Activated naive CD4-positive, alpha-beta T cell treated with anti-CD3 and anti-CD28 coated beads, Interleukin-2, amount 10 ng/mL, durations not matched to agents 7 days and 5 days (primary cell): ENCODE results near the gene RAB3C.

Experiments
- CTCF ChIA-PET: fragments of 350-600 bp; sonication (Branson Sonifier 250); formaldehyde crosslinking; loops from one replicate; lab custom pipeline; 2021; ENCODE audit warnings: antibody characterized with exemption; lab: Charles Lee
- DNase-seq: peaks from one replicate; pipeline ENCODE4 v3.0.0-alpha.2; 2020
- H3K27ac Mint-ChIP-seq: one replicate; pipeline ENCODE4 v1.8.0; 2021; ENCODE audit warnings: mild to moderate bottlenecking, moderate library complexity, mixed read lengths
- H3K27me3 Mint-ChIP-seq: one replicate; pipeline ENCODE4 v1.8.0; 2021; ENCODE audit warnings: mild to moderate bottlenecking, mixed read lengths
- H3K36me3 Mint-ChIP-seq: one replicate; pipeline ENCODE4 v1.8.0; 2021; ENCODE audit warnings: mixed read lengths
- H3K4me1 Mint-ChIP-seq: one replicate; pipeline ENCODE4 v1.8.0; 2021; ENCODE audit warnings: mixed read lengths
- H3K4me3 Mint-ChIP-seq: one replicate; pipeline ENCODE4 v1.8.0; 2021; ENCODE audit warnings: mild to moderate bottlenecking, moderate library complexity, mixed read lengths
- H3K9me3 Mint-ChIP-seq: one replicate; pipeline ENCODE4 v1.8.0; 2021; ENCODE audit warnings: mixed read lengths

RAB3C gene

DNA sequence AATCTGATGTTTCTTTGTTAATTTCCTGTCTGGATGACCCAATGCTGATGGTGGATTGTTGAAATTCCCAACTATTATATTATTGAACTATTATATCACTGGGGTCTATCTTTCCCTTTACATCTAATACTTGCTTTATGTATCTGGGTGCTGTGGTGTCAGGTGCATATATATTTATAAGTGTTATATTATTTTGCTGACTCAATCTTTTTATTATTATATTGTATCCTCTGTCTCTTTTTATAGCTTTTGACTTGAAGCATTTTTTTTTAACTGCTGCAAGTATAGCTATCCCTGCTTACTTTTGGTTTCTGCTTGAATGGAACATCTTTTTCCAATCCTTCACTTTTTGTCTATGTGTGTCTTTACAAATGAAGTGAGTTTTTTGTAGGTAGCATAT, 255.9 kb downstream of the RAB3C start:
- CTCF ChIA-PET: interaction anchor here (1.9 kb wide), 1 partner anchor 12 kb away, joined by 5 read pairs; no protein-coding TSS in a partner anchor
- no peaks in the 10 kb centered on the region for H3K36me3 Mint-ChIP-seq
- no peaks in the 10 kb centered on the region for H3K9me3 Mint-ChIP-seq
- H3K27ac Mint-ChIP-seq: no peak overlapping the region
- no peaks in the 10 kb centered on the region for H3K4me1 Mint-ChIP-seq
- no peak for DNase-seq
- H3K4me3 Mint-ChIP-seq: no peak overlapping the region
- peaks cover 4% of the 10 kb centered on the region for H3K27me3 Mint-ChIP-seq

DNA sequence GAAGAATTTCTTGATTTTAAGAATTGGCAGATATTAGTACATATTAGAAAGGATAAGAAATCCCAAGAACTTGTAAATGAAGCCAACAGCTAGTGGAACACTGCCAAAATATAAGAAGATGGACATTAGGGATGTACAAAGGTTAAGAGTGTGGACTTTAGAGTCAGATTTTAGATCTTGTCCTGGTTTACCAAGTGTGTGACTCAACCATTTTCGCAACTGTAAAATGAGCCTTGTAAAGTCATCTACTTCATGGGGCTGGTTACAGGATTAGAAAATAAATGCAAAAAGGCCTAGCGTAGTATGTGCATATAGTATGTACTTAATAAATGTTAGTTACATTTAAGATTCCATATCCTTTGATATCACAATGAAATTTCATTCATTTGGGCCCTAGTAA, 260.0 kb downstream of the RAB3C start:
- Mint-ChIP-seq H3K27ac (no peak overlapping the region), H3K4me1 (no peaks in the 10 kb centered on the region), H3K4me3 (no peak overlapping the region), H3K27me3 (peaks cover 4% of the 10 kb centered on the region), H3K9me3 (no peaks in the 10 kb centered on the region), H3K36me3 (no peaks in the 10 kb centered on the region)
- DNase-seq: no peak
- CTCF ChIA-PET: no interaction called here

DNA sequence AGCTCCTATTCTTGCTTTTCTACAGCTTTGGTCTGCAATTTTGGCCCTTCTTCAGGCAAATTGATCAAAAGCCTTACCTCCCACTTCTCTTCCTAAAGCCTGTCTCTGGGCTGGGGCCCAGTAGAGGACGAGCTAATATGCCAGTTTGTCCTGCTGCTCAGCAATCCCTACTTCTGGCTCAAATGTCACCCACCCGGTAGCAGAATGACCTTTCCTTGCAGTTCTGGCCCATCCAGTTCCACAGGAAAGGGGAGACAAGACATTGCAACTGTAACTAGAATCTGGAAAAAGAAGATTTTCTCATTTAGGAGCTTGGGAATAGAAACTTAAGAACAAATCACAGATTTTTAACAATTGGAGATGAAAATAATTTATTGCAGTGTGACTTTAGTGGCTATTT, 261.5 kb downstream of the RAB3C start:
- Mint-ChIP-seq H3K4me3 (no peak overlapping the region), H3K36me3 (no peaks in the 10 kb centered on the region), H3K27ac (no peak overlapping the region), H3K4me1 (no peaks in the 10 kb centered on the region), H3K27me3 (peaks cover 4% of the 10 kb centered on the region), H3K9me3 (no peaks in the 10 kb centered on the region)
- CTCF ChIA-PET: interaction anchor here (0.6 kb wide), 2 partner anchors 367 to 882 kb away, joined by 3 read pairs; no protein-coding TSS in a partner anchor
- no peak for DNase-seq

DNA sequence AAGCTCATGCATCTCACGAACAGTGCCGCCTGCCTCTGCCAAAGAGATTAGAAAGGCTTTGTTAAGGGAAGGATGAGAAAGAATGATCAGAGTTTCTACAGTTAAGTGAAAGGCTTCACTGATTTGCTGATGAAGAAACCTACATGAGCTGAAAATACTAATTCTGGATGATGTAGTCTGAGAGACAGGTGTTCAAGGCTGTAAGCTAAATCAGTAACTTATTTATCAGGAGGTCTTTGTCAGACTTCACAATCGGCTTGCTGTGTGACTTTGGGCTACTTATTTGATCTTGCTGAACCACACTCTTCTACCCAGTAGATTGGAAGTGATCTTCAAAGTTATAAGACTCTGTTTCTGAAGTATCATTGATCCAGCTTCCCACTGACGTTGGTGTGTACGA, 264.2 kb downstream of the RAB3C start:
- Mint-ChIP-seq H3K36me3 (no peaks in the 10 kb centered on the region), H3K4me1 (no peaks in the 10 kb centered on the region), H3K4me3 (no peak overlapping the region), H3K9me3 (no peaks in the 10 kb centered on the region), H3K27ac (no peak overlapping the region), H3K27me3 (peaks cover 5% of the 10 kb centered on the region)
- no peak for DNase-seq
- CTCF ChIA-PET: interaction anchor here (1.1 kb wide), 1 partner anchor 348 kb away, joined by 3 read pairs; no protein-coding TSS in a partner anchor

DNA sequence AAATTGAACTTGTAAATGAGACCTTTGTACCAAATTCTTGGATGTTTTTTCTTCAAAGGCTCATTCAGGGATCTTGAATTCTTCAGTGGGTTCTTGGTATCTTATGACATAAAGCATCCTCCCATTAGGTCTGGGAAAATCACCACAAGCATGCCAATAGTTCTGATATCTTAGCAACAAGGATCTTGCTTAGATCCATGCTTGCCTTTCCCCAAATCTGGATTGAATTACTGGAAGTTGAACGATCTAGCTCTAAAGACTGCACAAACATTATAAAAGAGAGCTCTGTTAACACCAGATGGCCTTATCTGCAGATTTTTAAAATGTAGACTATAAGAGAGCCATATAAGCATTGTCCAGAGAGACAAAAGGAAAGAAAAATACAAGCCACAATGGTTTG, 266.3 kb downstream of the RAB3C start:
- no peak overlapping the region for H3K27ac Mint-ChIP-seq
- H3K4me3 Mint-ChIP-seq: no peak overlapping the region
- H3K4me1 Mint-ChIP-seq: no peaks in the 10 kb centered on the region
- no peaks in the 10 kb centered on the region for H3K9me3 Mint-ChIP-seq
- peaks cover 5% of the 10 kb centered on the region for H3K27me3 Mint-ChIP-seq
- no peaks in the 10 kb centered on the region for H3K36me3 Mint-ChIP-seq
- no peak for DNase-seq
- CTCF ChIA-PET: interaction anchor here (0.6 to 2.0 kb wide), 7 partner anchors 53 to 1070 kb away, joined by 3 to 15 read pairs (median 5); no protein-coding TSS in a partner anchor

DNA sequence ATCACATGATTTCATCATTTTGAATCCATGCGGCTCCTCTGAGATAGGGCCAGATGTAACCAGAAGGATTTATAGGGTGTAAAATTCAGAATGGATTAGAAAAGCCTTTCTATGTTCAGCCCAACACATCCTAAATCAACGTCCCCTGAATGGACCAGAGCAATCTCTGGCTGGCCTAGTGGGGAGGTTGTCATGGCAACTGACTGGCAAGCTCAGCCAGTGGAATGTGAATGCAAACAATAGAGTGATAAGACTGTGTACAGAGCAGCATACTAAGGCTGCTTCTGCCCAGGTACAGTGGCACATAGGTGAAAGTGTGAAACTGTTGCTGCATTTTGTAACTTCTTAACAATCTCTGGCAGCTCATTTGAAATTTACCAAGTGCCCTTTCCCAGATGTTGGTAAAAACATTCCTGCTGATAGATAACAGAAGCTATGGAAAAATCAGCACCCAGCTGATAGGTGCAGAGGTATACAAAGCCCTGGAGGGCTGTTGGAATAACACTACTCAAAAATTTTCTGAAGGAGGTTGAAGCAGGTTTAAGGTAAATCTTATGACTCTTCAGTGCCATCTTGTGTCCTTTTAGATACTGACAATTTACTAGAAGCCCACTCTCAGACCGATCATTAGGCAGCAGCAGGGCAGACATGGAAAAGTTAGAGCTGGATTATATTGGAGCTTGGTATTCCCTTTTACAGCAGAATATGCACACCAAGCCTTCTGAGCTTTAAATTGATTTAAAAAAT, 267.2 kb downstream of the RAB3C start:
- no peak overlapping the region for H3K4me3 Mint-ChIP-seq

DNA sequence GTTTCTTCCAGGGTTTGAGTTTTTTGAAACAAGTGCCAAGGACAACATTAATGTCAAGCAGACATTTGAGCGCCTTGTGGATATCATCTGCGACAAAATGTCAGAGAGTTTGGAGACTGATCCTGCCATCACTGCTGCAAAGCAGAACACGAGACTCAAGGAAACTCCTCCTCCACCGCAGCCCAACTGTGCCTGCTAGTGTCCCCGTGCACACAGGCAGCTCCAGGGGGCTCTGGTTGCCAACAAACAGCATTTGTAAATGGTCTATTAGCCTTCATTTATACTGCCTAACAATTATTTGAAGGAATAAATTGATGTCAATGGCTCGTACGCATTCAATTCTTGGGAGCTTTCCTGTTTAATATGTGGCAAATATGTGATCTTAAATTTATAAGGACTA, 268.3 kb downstream of the RAB3C start:
- Mint-ChIP-seq H3K27ac (no peak overlapping the region), H3K27me3 (peaks cover 5% of the 10 kb centered on the region), H3K4me3 (no peak overlapping the region), H3K4me1 (no peaks in the 10 kb centered on the region), H3K9me3 (no peaks in the 10 kb centered on the region), H3K36me3 (no peaks in the 10 kb centered on the region)
- CTCF ChIA-PET: interaction anchor here (1.8 kb wide), 1 partner anchor 13 kb away, joined by 5 read pairs; no protein-coding TSS in a partner anchor
- no peak for DNase-seq

More for the DNA sequence above, 267.2 kb downstream of the RAB3C start:
- DNase-seq: no peak
- Mint-ChIP-seq H3K27me3 (peaks cover 5% of the 10 kb centered on the region), H3K9me3 (no peaks in the 10 kb centered on the region), H3K4me1 (no peaks in the 10 kb centered on the region), H3K36me3 (no peaks in the 10 kb centered on the region), H3K27ac (no peak overlapping the region)
- CTCF ChIA-PET: interaction anchor here (0.6 to 2.0 kb wide), 12 partner anchors 9 to 1350 kb away, joined by 3 to 15 read pairs (median 3); no protein-coding TSS in a partner anchor

DNA sequence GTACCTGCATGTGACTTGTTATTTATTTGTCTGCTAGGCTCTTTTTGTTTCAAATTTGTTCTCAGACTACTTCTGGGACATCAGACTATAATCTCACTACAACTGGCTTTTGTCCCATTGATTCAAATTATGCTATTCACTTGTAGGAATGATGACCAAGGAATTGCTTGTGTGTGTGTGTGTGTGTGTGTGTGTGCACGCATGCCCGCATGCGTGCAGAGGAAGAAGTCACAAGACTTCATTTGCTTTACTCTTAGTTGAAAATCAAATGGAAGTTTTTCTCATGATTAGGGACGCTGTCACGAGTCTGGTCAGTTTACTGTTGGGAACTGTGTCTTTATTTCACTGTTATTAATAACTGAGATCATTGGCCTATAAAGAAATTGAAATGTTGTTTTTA, 268.7 kb downstream of the RAB3C start:
- CTCF ChIA-PET: no interaction called here
- no peak overlapping the region for H3K4me3 Mint-ChIP-seq
- no peak overlapping the region for H3K27ac Mint-ChIP-seq
- H3K9me3 Mint-ChIP-seq: no peaks in the 10 kb centered on the region
- no peak for DNase-seq
- H3K36me3 Mint-ChIP-seq: no peaks in the 10 kb centered on the region
- H3K4me1 Mint-ChIP-seq: no peaks in the 10 kb centered on the region
- H3K27me3 Mint-ChIP-seq: peaks cover 5% of the 10 kb centered on the region

DNA sequence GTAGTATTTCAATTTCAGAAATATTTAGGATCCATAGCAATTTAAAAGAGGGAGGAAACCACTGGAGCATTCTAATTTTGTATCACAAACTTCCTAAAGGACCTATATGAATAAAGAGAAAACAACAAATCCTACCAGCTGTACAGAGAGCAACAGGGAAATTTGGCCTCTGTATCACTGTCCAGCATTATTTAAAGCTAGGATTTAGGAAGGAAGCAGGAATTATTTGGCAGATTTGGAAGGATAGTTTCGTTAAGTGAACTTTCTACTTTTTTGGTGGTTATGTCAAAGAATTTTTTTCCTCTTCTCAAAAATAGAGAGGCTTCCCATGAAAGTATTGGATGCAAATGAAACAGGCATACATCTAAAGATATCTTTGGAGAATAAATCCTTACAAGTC, 269.7 kb downstream of the RAB3C start:
- DNase-seq: no peak
- Mint-ChIP-seq H3K36me3 (no peaks in the 10 kb centered on the region), H3K4me1 (no peaks in the 10 kb centered on the region), H3K9me3 (no peaks in the 10 kb centered on the region), H3K27me3 (peaks cover 5% of the 10 kb centered on the region), H3K27ac (no peak overlapping the region), H3K4me3 (no peak overlapping the region)
- CTCF ChIA-PET: interaction anchor here (0.7 kb wide), 1 partner anchor 798 kb away, joined by 3 read pairs; no protein-coding TSS in a partner anchor

DNA sequence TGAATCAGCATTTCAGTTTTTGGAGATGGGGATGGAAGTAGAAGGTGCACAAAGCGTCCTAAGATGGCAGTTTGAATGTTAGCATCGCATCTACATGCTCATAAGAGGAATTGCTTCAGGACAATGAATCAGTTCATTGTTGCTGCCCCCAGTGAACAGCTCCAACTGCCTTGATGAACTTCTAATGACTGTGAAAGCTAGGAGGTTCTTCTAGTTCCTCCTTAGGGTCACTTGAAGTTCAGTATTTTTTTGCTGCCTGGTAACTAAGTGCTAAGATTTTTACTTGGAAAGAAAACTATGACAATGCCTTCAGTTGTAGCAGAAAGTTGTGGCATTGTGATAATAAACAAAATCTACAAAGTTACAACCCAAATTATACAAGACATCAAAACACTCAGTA, 271.6 kb downstream of the RAB3C start:
- H3K27me3 Mint-ChIP-seq: peaks cover 9% of the 10 kb centered on the region
- H3K4me3 Mint-ChIP-seq: no peak overlapping the region
- H3K27ac Mint-ChIP-seq: no peak overlapping the region
- CTCF ChIA-PET: no interaction called here
- no peaks in the 10 kb centered on the region for H3K4me1 Mint-ChIP-seq
- DNase-seq: no peak
- no peaks in the 10 kb centered on the region for H3K9me3 Mint-ChIP-seq
- H3K36me3 Mint-ChIP-seq: no peaks in the 10 kb centered on the region

DNA sequence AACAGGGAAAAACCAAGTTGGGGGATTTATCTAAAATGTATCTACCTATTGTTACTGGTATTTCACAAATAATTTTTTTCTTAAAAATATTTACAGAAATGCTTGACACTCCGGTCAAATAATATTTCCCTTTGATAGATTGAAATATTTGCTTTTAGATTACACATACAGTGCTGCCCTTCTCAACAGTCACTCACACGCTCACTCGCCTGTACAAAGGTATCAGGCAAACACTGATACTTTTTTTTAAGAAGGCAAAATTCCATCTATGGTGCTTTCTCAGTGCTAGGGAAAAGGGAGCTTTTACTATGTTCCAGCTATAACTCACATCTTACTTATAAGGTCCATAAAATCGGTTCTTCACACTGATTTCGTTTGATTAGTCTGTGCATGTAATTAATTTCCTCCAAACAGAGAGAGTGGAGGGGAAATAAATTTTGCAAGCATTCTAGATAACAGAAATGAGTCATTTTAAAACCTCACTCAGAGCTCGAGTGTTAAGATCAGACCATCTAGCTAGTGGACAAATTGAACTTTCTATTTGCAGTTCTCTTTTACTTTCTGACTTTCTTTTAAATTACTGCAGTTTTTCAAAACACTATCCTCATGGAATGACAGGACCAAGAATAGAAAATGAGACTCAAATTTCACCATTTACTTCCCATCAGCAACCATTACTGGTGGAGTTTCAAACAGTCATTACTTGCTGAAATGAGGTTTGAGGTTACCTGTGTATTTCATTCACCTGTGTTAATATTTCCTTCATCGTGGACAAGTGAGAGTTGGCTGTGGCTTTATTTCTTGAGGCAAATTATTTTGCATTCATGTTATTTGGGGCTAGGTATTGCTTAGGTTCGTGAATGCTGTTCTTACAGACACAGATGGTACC, 273.2 kb downstream of the RAB3C start:
- Mint-ChIP-seq H3K4me1 (no peaks in the 10 kb centered on the region), H3K9me3 (no peaks in the 10 kb centered on the region), H3K36me3 (no peaks in the 10 kb centered on the region), H3K4me3 (no peak overlapping the region), H3K27ac (no peak overlapping the region), H3K27me3 (peaks cover 6% of the 10 kb centered on the region)
- no peak for DNase-seq
- CTCF ChIA-PET: no interaction called here

DNA sequence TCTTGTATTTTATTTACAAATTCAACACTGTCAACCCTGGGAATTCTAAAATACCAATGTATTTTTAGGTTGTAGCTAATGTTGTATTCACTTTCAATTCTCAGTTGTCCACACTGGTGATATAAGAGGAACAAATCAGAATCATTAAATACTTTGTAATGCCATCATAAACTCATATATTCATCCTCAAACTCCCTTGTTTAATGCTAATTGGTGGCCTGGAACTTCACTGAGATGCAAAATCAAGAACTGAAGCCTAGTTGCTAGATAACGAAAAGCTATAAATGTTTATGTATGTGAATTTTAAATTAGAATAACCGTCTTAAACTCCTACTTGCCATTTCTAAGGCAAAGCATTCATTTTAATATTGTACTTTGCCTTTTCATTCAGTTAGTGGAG, 274.7 kb downstream of the RAB3C start:
- peaks cover 4% of the 10 kb centered on the region for H3K27me3 Mint-ChIP-seq
- H3K27ac Mint-ChIP-seq: no peak overlapping the region
- no peaks in the 10 kb centered on the region for H3K4me1 Mint-ChIP-seq
- no peak for DNase-seq
- CTCF ChIA-PET: interaction anchor here (0.7 kb wide), 1 partner anchor 533 kb away, joined by 3 read pairs; no protein-coding TSS in a partner anchor
- no peaks in the 10 kb centered on the region for H3K36me3 Mint-ChIP-seq
- H3K9me3 Mint-ChIP-seq: no peaks in the 10 kb centered on the region
- no peak overlapping the region for H3K4me3 Mint-ChIP-seq

DNA sequence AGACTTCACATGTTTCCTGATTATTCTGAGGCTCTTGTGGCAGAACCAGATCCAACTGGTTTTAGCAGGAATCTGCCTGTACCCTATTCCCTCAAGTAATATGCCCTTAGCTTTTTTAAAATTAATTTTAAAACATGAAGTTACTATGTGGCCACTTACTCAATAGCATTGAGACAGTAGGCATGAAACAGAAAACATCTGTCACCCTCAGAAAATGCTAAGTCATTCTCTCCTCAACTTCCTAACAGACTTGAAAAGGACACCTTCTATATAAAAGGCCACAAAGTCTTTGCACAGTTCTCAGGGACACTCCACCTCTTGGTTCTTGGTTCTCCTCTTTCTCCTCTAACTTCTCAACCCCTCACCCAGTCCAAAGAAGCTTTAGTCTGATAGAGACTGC, 277.8 kb downstream of the RAB3C start:
- CTCF ChIA-PET: interaction anchor here (1.1 kb wide), 1 partner anchor 10 kb away, joined by 3 read pairs; no protein-coding TSS in a partner anchor
- Mint-ChIP-seq H3K36me3 (no peaks in the 10 kb centered on the region), H3K4me3 (no peak overlapping the region), H3K27me3 (peaks cover 4% of the 10 kb centered on the region), H3K4me1 (no peaks in the 10 kb centered on the region), H3K9me3 (no peaks in the 10 kb centered on the region), H3K27ac (no peak overlapping the region)
- DNase-seq: no peak

DNA sequence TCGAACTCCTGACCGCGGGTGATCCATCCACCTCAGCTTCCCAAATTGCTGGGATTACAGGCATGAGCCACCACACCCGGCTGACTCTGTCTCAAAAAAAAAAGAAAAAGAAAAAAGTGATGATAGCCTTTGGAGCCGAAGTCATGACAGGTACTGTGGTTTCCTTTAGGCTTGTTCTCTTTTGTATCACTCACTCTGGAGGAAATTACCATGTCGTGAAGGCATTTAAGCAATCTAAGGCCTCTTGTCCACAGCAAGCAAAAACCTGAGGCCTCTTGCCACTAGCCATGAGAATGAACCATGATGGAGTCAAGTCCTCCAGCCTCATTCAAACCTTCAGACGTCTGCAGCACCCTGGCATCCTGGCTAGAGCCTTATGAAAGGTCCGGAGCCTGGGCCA, 286.1 kb downstream of the RAB3C start:
- DNase-seq: no peak
- H3K36me3 Mint-ChIP-seq: no peaks in the 10 kb centered on the region
- peaks cover 12% of the 10 kb centered on the region for H3K27me3 Mint-ChIP-seq
- H3K9me3 Mint-ChIP-seq: no peaks in the 10 kb centered on the region
- no peak overlapping the region for H3K4me3 Mint-ChIP-seq
- H3K27ac Mint-ChIP-seq: no peak overlapping the region
- no peaks in the 10 kb centered on the region for H3K4me1 Mint-ChIP-seq
- CTCF ChIA-PET: interaction anchor here (1.0 to 1.2 kb wide), 2 partner anchors 17 to 159 kb away, joined by 3 to 4 read pairs; no protein-coding TSS in a partner anchor
